ENCODE results near the gene TRABD.

DNA sequence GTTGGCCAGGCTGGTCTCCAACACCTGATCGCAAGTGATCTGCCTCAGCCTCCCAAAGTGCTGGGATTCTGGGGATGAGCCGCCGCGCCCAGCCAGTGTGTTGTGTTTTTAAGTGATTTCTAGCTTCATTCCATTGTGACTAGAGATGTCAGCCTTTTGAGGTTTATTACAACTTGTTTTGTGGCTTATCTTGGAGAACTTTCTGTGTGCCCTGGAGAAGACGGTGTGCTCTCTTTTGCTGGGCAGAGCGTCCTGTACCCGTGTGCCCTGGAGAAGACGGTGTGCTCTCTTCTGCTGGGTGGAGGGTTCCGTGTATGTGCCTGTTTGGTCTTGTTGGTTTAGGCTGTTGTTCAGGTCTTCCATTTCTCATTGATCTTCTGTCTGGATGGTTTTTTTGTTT, 27.6 kb downstream of the TRABD start:
- no peak for TF ChIP-seq CTCF (IDR thresholded peaks at IDR 0.05)
- no peak for TF ChIP-seq POLR2AphosphoS5 (IDR thresholded peaks at IDR 0.05)
- TF ChIP-seq POLR2A (IDR thresholded peaks at IDR 0.05) = no peak

Measured in breast epithelium (tissue), 3 donors.